ENCODE results near the gene PCGF1. TPM values are rescaled to one million over a fixed set of nuclear protein-coding genes. Genes with fewer than 3 reads are reported as not detected.
"Not testable (repeated sequence)": the region's sequence is repeated elsewhere in the genome, so short reads cannot be mapped to it uniquely, and the experiment has no call there.

Gene PCGF1
- total and polyA plus RNA-seq, 7 experiments from 2014 or later, result 9.0 to 37.0 (median 26.5) TPM

- peak overlapping the region in 9 of 10 donors; percentile 87 to 99 (median 97) for H3K4me3 Mint-ChIP-seq
- peak overlapping the region in 5 of 9 donors; percentile 34 to 100 (median 91) for H3K27ac Mint-ChIP-seq
- ChIA-PET POLR2A (interaction anchor here (1.0 to 10.8 kb wide), 3 partner anchors 10 to 21 kb away, joined by 3 to 197 read pairs (median 177); partner anchors contain the start of genes CCDC142, MRPL53 and TTC31), CTCF (interaction anchor here (0.5 kb wide), 1 partner anchor 635 kb away, joined by 3 read pairs; no protein-coding TSS in a partner anchor)
- intact Hi-C loops (cut with micrococcal nuclease); ATAC-seq; DNase-seq; H3K27ac ChIP-seq (ENCODE audit: low read depth, low read length); H3K27me3 Mint-ChIP-seq; H3K9me3 Mint-ChIP-seq; H3K4me3 ChIP-seq (ENCODE audit: low read length); H3K9me3 ChIP-seq (ENCODE audit: control insufficient read depth in 2 of 3, low read length in 3 of 3); H3K27me3 ChIP-seq (ENCODE audit: control insufficient read depth in 2 of 2, insufficient read depth in 2 of 2, low read length in 2 of 2): not testable (repeated sequence)
- peaks cover 0 to 12% (median 6%) of the 10 kb centered on the region in 5 donors for H3K36me3 Mint-ChIP-seq
- Histone ChIP-seq H3K36me3 (ENCODE audit: control insufficient read depth in 2 of 3, insufficient read depth in 3 of 3, low read length in 3 of 3) (peaks cover 0 to 29% (median 0%) of the 10 kb centered on the region in 3 experiments), H3K4me1 (ENCODE audit: control insufficient read depth in 2 of 2, insufficient read depth in 2 of 2, low read length in 2 of 2) (peaks cover 35 to 36% of the 10 kb centered on the region in 2 donors)
- H3K4me1 Mint-ChIP-seq, result peaks cover 28 to 63% (median 54%) of the 10 kb centered on the region in 7 donors
Observed at GRCh38 chr2:74460187-74460586, 47.3 kb downstream of the PCGF1 start.

GRCh38 chr2:74459503-74460118 lies 47.9 kb downstream of the PCGF1 start:
- not testable (repeated sequence) for ATAC-seq; H3K27me3 ChIP-seq (ENCODE audit: control insufficient read depth in 2 of 2, insufficient read depth in 2 of 2, low read length in 2 of 2); H3K9me3 Mint-ChIP-seq; H3K27me3 Mint-ChIP-seq; H3K9me3 ChIP-seq (ENCODE audit: control insufficient read depth in 2 of 3, low read length in 3 of 3); DNase-seq; H3K4me3 ChIP-seq (ENCODE audit: low read length)
- peak overlapping the region in 8 of 9 donors; percentile 83 to 100 (median 98) for H3K27ac Mint-ChIP-seq
- POLR2A ChIA-PET, result interaction anchor here (1.6 to 10.8 kb wide), 7 partner anchors 8 to 128 kb away, joined by 6 to 197 read pairs (median 21); partner anchors contain the start of genes AUP1, C2orf81, CCDC142 and HTRA2
- peaks cover 0 to 15% (median 6%) of the 10 kb centered on the region in 5 donors for H3K36me3 Mint-ChIP-seq
- peaks cover 34 to 36% of the 10 kb centered on the region in 2 donors for H3K4me1 ChIP-seq (ENCODE audit: control insufficient read depth in 2 of 2, insufficient read depth in 2 of 2, low read length in 2 of 2)
- H3K27ac ChIP-seq (ENCODE audit: low read depth, low read length), result peak overlapping the region; percentile 100
- H3K36me3 ChIP-seq (ENCODE audit: control insufficient read depth in 2 of 3, insufficient read depth in 3 of 3, low read length in 3 of 3), result peaks cover 0 to 29% (median 0%) of the 10 kb centered on the region in 3 experiments
- H3K4me3 Mint-ChIP-seq, result peak overlapping the region; percentile 87 to 99 (median 96)
- H3K4me1 Mint-ChIP-seq, result peaks cover 34 to 69% (median 60%) of the 10 kb centered on the region in 7 donors
- CTCF ChIA-PET, result interaction anchor here (0.5 to 3.9 kb wide), 2 partner anchors 22 to 634 kb away, joined by 3 to 30 read pairs; partner anchors contain the start of genes CCDC142 and TTC31
- intact Hi-C loops (cut with micrococcal nuclease), result loop anchor here (2.0 to 10.0 kb wide), 6 partner anchors 193 to 1387 kb away; partner anchors contain the start of genes SEMA4F (in 2 of the 2), DGUOK (in 1 of the 2), HK2 (in 1 of the 2) and MTHFD2 (in 1 of the 2)

- H3K27ac ChIP-seq (ENCODE audit: low read depth, low read length), result peak overlapping the region; percentile 100
- H3K9me3 ChIP-seq (ENCODE audit: control insufficient read depth in 2 of 3, low read length in 3 of 3), result no peaks in the 10 kb centered on the region
- CTCF ChIA-PET, result interaction anchor here (1.2 to 3.9 kb wide), 3 partner anchors 15 to 72 kb away, joined by 4 to 30 read pairs (median 6); partner anchors contain the start of genes CCDC142 and TTC31
- H3K27ac Mint-ChIP-seq, result peak overlapping the region; percentile 88 to 100 (median 99)
- H3K27me3 ChIP-seq (ENCODE audit: control insufficient read depth in 2 of 2, insufficient read depth in 2 of 2, low read length in 2 of 2), result no peaks in the 10 kb centered on the region
- H3K27me3 Mint-ChIP-seq, result peaks cover 0 to 2% (median 0%) of the 10 kb centered on the region in 5 donors
- intact Hi-C loops (cut with micrococcal nuclease), result loop anchor here (1.0 to 10.0 kb wide), 16 partner anchors 13 to 1387 kb away; partner anchors contain the start of genes AUP1 (in 2 of the 2), C2orf81 (in 2 of the 2), HTRA2 (in 2 of the 2) and MRPL53 (in 2 of the 2)
- no peak for ATAC-seq
- peaks cover 0 to 17% (median 6%) of the 10 kb centered on the region in 5 donors for H3K36me3 Mint-ChIP-seq
- H3K4me3 ChIP-seq (ENCODE audit: low read length), result peak overlapping the region; percentile 70
- POLR2A ChIA-PET, result interaction anchor here (0.6 to 10.8 kb wide), 17 partner anchors 8 to 722 kb away, joined by 3 to 197 read pairs (median 6); partner anchors contain the start of genes AUP1, C2orf81, CCDC142 and DQX1
- peaks cover 38 to 68% (median 62%) of the 10 kb centered on the region in 7 donors for H3K4me1 Mint-ChIP-seq
- peaks cover 0 to 8% (median 0%) of the 10 kb centered on the region in 11 donors for H3K9me3 Mint-ChIP-seq
- peak in 1 of 9 donors; percentile 46 for DNase-seq
- peak overlapping the region; percentile 87 to 99 (median 96) for H3K4me3 Mint-ChIP-seq
- peaks cover 0 to 29% (median 0%) of the 10 kb centered on the region in 3 experiments for H3K36me3 ChIP-seq (ENCODE audit: control insufficient read depth in 2 of 3, insufficient read depth in 3 of 3, low read length in 3 of 3)
- H3K4me1 ChIP-seq (ENCODE audit: control insufficient read depth in 2 of 2, insufficient read depth in 2 of 2, low read length in 2 of 2), result peaks cover 30 to 32% of the 10 kb centered on the region in 2 donors
Observed at GRCh38 chr2:74458938-74459363, 48.5 kb downstream of the PCGF1 start.

- intact Hi-C loops (cut with micrococcal nuclease), result loop anchor here (1.0 to 10.0 kb wide), 16 partner anchors 14 to 1386 kb away; partner anchors contain the start of genes AUP1 (in 2 of the 2), C2orf81 (in 2 of the 2), HTRA2 (in 2 of the 2) and MRPL53 (in 2 of the 2)
- Histone ChIP-seq H3K27ac (ENCODE audit: low read depth, low read length) (peak within 1 kb of the TSS; percentile 100), H3K9me3 (ENCODE audit: control insufficient read depth in 2 of 3, low read length in 3 of 3) (no peaks in the 10 kb centered on the region), H3K36me3 (ENCODE audit: control insufficient read depth in 2 of 3, insufficient read depth in 3 of 3, low read length in 3 of 3) (peaks cover 0 to 29% (median 0%) of the 10 kb centered on the region in 3 experiments), H3K4me1 (ENCODE audit: control insufficient read depth in 2 of 2, insufficient read depth in 2 of 2, low read length in 2 of 2) (peaks cover 30 to 34% of the 10 kb centered on the region in 2 donors), H3K27me3 (ENCODE audit: control insufficient read depth in 2 of 2, insufficient read depth in 2 of 2, low read length in 2 of 2) (no peaks in the 10 kb centered on the region), H3K4me3 (ENCODE audit: low read length) (peak within 1 kb of the TSS; percentile 70)
- peaks cover 0 to 17% (median 6%) of the 10 kb centered on the region in 5 donors for H3K36me3 Mint-ChIP-seq
- ATAC-seq (peak; percentile 89), DNase-seq (peak in 8 of 9 donors; percentile 85 to 100 (median 100))
- peak within 1 kb of the TSS; percentile 88 to 100 (median 99) for H3K27ac Mint-ChIP-seq
- H3K4me3 Mint-ChIP-seq, result peak within 1 kb of the TSS; percentile 87 to 99 (median 96)
- peaks cover 0 to 2% (median 0%) of the 10 kb centered on the region in 5 donors for H3K27me3 Mint-ChIP-seq
- ChIA-PET POLR2A (interaction anchor here (0.6 to 10.8 kb wide), 26 partner anchors 9 to 1225 kb away, joined by 3 to 197 read pairs (median 4); partner anchors contain the start of genes AUP1, C2orf81, CCDC142 and DQX1), CTCF (interaction anchor here (1.2 to 3.9 kb wide), 3 partner anchors 16 to 73 kb away, joined by 4 to 30 read pairs (median 6); partner anchors contain the start of genes CCDC142 and TTC31)
- peaks cover 0 to 8% (median 0%) of the 10 kb centered on the region in 11 donors for H3K9me3 Mint-ChIP-seq
- H3K4me1 Mint-ChIP-seq, result peaks cover 38 to 68% (median 58%) of the 10 kb centered on the region in 7 donors
Observed at GRCh38 chr2:74458132-74458937, 49.2 kb downstream of the PCGF1 start, which contains the start of gene WBP1. Gene WBP1 (plus strand): TSS chr2:74458438. CDS start chr2:74458603, 165 bp downstream.

- Mint-ChIP-seq H3K36me3 (peaks cover 0 to 17% (median 3%) of the 10 kb centered on the region in 5 donors), H3K9me3 (peaks cover 0 to 8% (median 0%) of the 10 kb centered on the region in 11 donors), H3K27me3 (peaks cover 0 to 2% (median 0%) of the 10 kb centered on the region in 5 donors), H3K27ac (peak overlapping the region; percentile 88 to 100 (median 99)), H3K4me3 (peak overlapping the region; percentile 87 to 99 (median 96)), H3K4me1 (peaks cover 39 to 68% (median 56%) of the 10 kb centered on the region in 7 donors)
- CTCF ChIA-PET, result interaction anchor here (1.0 to 3.9 kb wide), 5 partner anchors 17 to 74 kb away, joined by 3 to 30 read pairs (median 4); partner anchors contain the start of genes CCDC142 and TTC31
- H3K4me3 ChIP-seq (ENCODE audit: low read length), result peak overlapping the region; percentile 70
- H3K27ac ChIP-seq (ENCODE audit: low read depth, low read length), result peak overlapping the region; percentile 100
- DNase-seq, result peak in 4 of 9 donors; percentile 71 to 96 (median 82)
- ATAC-seq, result peak; percentile 63
- H3K36me3 ChIP-seq (ENCODE audit: control insufficient read depth in 2 of 3, insufficient read depth in 3 of 3, low read length in 3 of 3), result peaks cover 0 to 22% (median 0%) of the 10 kb centered on the region in 3 experiments
- POLR2A ChIA-PET, result interaction anchor here (0.7 to 10.8 kb wide), 25 partner anchors 10 to 1225 kb away, joined by 3 to 197 read pairs (median 4); partner anchors contain the start of genes AUP1, C2orf81, CCDC142 and DQX1
- intact Hi-C loops (cut with micrococcal nuclease), result loop anchor here (1.0 to 10.0 kb wide), 18 partner anchors 8 to 1385 kb away; partner anchors contain the start of genes AUP1 (in 2 of the 2), C2orf81 (in 2 of the 2), HTRA2 (in 2 of the 2) and MRPL53 (in 2 of the 2)
- H3K27me3 ChIP-seq (ENCODE audit: control insufficient read depth in 2 of 2, insufficient read depth in 2 of 2, low read length in 2 of 2), result no peaks in the 10 kb centered on the region
- H3K9me3 ChIP-seq (ENCODE audit: control insufficient read depth in 2 of 3, low read length in 3 of 3), result no peaks in the 10 kb centered on the region
- peaks cover 30 to 41% of the 10 kb centered on the region in 2 donors for H3K4me1 ChIP-seq (ENCODE audit: control insufficient read depth in 2 of 2, insufficient read depth in 2 of 2, low read length in 2 of 2)
Observed at GRCh38 chr2:74457549-74458131, 49.9 kb downstream of the PCGF1 start.

All from naive thymus-derived CD4-positive, alpha-beta T cell (primary cell).